Stimulated activated CD8-positive, alpha-beta memory T cell treated with anti-CD3 and anti-CD28 coated beads, Interleukin-4, amount 100 ng/mL, for 4 hours (primary cell): ENCODE results near the gene PTPN7.
"Not testable (repeated sequence)": the region's sequence is repeated elsewhere in the genome, so short reads cannot be mapped to it uniquely, and the experiment has no call there.

Experiments
- DNase-seq, 2 donors: peaks; one replicate each; pipeline ENCODE4 v3.0.0-alpha.2; 2020; ENCODE audit warnings: low read depth in 2 of 2, low spot score in 1 of 2

Gene PTPN7

GRCh38 chr1:202131956-202132821, 28.2 kb downstream of the PTPN7 start:
- DNase-seq = no peak

DNA sequence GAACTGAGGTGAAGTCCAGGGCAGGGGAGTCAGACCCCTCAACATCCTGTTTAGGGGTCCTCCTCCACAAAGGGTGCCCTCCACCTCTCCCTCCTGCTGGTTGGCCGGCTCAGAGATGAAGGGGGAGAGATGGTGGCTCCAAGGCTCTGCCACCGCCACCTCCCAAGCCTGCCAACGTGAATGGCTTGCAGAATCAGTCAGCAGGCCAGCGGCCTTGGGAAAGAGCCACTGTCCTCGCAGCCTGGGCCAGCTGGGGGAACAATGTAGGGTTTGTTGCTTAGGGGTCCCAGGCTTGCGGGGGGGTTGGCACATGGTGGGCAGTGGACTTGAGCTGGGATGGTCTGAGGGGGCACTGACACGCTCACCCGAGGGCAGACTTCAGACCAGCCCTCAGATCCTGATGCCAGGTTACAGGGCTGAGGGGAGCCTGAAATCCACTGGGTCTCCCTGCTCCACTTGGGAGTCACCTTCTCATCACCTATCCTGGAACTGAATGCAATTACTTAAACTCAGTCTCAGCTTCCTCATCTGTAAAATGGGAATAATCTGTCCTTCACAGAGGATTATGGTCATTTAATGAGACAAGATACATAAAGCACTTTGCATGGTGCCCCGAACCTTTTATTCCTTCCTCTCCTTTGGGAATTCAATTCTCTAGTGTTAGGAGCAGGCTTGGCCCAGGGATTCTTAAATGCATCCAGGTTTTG, 29.4 kb downstream of the PTPN7 start:
- no peak for DNase-seq

GRCh38 chr1:202130297-202130721, 30.1 kb downstream of the PTPN7 start:
- no peak for DNase-seq

DNA sequence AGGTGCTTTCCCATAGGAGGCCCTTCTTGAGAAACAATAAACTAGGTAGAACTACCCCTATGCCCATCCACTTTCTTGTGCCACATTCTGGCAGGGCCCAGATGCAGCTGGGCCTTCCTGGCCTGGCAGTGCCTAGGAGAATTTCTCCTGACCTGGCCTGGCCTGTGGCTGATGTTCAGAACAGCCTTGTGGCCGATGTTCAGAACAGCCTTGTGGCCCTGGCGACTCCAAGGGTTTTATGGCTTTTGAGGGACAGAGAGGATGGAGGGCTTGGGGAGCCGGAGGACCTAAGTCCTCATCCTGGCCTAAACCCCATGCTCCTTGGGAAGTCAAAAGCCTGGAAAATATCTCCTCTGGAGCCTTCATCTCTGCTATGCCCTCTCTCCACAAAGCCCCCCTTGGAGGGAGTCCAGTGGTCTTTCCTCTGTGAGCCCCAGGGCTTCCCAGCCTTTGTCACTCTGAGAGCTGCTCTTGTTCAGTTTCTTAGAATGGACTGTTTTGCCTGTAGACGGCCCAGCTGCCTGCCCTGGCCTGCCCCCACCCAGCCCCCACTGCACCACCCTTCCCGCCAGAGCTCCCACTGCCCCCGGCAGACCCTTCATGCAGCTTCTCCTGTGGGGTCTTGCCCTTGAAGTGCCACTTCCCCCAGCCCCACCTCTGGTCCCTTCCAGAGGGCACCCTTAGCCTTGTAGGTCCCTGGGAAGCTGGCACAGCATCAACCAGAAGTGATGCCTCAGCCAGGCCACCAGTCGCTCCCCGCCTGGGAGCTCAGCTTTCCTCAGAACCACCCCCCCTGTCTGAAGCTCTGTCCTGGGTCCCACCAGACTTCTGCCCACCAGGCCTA, 30.7 kb downstream of the PTPN7 start:
- no peak for DNase-seq

DNA sequence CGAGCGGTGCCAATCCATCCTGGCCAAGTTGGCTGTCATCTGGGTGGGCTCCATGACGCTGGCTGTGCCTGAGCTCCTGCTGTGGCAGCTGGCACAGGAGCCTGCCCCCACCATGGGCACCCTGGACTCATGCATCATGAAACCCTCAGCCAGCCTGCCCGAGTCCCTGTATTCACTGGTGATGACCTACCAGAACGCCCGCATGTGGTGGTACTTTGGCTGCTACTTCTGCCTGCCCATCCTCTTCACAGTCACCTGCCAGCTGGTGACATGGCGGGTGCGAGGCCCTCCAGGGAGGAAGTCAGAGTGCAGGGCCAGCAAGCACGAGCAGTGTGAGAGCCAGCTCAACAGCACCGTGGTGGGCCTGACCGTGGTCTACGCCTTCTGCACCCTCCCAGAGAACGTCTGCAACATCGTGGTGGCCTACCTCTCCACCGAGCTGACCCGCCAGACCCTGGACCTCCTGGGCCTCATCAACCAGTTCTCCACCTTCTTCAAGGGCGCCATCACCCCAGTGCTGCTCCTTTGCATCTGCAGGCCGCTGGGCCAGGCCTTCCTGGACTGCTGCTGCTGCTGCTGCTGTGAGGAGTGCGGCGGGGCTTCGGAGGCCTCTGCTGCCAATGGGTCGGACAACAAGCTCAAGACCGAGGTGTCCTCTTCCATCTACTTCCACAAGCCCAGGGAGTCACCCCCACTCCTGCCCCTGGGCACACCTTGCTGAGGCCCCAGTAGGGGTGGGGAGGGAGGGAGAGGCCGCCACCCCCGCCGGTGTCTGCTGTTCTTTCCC, 32.4 kb downstream of the PTPN7 start:
- DNase-seq = no peak

DNA sequence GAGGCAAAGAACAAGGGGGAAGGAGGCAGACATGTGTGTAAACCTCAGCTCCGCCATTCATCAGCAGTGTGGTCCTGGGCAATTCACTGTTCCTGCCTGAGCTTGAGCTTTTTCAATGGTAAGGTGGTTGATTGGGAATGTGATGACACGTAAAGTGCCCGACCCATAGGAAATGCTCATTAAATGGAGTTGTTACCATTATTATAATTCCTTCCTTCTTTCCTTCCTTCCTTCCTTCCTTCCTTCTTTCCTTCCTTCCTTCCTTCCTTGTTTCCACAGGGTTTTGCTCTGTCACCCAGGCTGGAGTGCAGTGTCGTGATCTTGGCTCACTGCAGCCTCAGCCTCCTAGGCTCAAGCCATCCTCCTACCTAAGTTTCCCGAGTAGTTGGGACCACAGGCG, 33.3 kb downstream of the PTPN7 start:
- no peak for DNase-seq

DNA sequence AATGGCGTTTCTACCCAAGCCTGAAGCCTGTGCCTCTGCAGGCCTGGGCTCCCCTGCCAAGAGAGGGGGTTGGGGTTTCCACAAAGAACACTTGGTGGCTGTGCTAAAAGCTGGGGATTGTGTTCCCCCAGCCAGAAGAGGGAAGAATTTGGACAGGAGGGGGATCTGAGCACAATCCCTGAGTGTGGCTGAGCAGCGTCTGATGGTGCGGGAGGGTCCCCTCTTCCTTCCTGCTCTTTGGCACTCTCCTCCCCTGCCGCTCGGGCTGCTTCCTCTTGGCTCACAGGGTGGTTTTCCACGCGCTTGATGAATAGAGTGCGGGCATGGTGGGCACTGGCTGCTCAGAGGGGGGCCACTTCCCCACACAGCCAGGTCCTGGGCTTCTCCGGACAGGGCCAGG, 34.0 kb downstream of the PTPN7 start:
- DNase-seq = no peak

DNA sequence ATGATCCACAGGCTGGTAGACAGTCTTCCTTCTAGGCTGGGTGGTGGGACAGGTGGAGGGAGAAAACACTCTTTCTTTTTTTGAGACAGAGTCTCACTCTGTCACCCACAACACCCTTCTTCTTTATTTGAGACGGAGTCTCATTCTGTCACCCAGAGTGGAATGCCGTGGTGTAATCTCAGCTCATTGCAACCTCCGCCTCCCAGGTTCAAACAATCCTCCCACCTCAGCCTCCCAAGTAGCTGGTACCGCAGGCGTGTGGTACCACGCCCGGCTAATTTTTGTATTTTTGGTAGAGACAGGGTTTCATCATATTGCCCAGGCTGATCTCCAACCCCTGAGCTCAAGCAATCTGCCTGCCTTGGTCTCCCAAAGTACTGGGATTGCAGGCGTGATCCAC, 34.8 kb downstream of the PTPN7 start:
- no peak for DNase-seq

DNA sequence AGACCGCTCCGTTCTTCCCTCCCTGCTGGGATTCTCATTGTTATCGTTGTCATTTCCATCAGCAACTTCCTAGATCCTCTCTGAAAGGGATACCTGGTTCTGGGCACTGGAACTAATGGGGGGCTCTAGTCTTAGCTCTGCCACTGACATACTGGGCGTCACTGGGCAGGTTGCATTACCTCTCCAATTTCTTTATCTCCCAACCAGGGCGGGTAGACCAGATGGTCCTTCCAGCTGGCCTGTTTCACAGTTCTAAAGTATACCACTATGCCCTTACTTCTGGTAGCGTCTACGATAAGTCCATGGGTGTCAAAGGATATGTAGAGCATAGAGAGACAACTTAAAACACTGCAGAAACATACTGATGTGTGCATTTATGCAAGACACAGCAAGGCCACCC, 36.3 kb downstream of the PTPN7 start:
- DNase-seq = no peak

- no peak for DNase-seq
Measured at GRCh38 chr1:202123336-202123813, 37.0 kb downstream of the PTPN7 start.

DNA sequence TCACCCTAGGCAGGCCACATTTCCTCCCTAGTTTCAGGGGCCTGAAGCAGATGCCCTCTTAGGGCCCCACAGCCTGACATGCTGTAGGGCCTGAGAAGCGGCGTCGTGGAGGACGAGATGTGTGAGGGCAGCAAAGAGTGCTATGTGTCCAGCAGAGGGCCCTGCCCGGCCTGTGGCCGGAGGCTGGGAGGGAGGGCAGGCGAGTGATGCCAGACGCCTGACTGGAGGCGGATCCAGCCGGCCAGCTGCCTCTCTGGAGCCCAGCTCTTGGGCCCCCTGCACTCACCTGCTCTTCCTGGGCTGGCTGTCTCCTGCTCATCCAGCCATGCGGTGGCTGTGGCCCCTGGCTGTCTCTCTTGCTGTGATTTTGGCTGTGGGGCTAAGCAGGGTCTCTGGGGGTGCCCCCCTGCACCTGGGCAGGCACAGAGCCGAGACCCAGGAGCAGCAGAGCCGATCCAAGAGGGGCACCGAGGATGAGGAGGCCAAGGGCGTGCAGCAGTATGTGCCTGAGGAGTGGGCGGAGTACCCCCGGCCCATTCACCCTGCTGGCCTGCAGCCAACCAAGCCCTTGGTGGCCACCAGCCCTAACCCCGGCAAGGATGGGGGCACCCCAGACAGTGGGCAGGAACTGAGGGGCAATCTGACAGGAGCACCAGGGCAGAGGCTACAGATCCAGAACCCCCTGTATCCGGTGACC, 37.6 kb downstream of the PTPN7 start, which contains the start of gene GPR37L1:
Gene GPR37L1, plus strand, starts transcription at position 279 of the 697 bp plus-strand sequence. Its CDS starts 47 bp downstream, at position 326.
- DNase-seq = no peak

GRCh38 chr1:202121006-202121405, 39.4 kb downstream of the PTPN7 start:
- no peak for DNase-seq

- no peak for DNase-seq
Measured at GRCh38 chr1:202117898-202118371, 42.5 kb downstream of the PTPN7 start.

- DNase-seq = no peak
Measured at GRCh38 chr1:202116287-202116686, 44.1 kb downstream of the PTPN7 start.

- DNase-seq = no peak
Measured at GRCh38 chr1:202113690-202114300, 46.6 kb downstream of the PTPN7 start.

DNA sequence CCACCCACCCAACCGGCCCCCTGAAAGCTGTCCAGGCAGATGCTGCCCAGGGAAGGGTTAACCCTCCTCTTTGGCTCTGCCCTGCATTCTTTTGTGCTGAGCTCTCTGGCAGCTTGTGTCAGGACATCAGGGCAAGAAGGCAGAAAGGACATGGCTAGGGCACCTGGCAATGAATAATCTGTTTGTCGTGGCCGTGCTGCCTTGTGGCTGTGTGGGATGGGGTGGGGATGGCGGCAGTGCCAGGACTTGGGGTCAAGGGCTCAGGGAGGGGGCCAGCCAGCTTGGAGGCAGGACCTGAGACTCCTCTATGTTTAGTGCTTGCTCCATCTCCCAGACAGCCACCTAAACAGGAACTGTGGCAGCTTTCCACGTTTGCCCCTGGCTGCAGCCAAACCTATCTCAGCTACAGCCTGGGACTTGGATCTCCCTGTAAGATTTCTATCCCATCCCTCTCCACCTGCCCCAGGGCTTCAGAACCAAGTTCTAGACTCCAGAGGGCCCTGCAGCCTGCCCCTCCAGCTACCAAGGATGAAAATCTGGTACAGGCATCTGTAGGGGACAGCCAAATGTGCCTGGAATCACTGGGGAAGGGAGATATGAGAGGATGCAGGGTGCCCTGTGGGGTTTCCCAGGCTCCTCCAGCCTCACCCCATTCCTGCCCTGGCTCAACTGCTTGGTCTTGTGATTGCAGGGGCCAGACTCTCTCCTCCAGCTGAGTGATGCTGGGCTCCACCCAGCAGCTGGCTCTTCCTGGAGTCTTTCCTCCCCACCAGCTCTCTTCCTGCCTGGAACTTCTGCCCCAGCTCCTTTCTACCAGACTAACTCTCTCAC, 47.3 kb downstream of the PTPN7 start:
- DNase-seq = no peak

GRCh38 chr1:202111589-202111988, 48.8 kb downstream of the PTPN7 start:
- DNase-seq = not testable (repeated sequence)

DNA sequence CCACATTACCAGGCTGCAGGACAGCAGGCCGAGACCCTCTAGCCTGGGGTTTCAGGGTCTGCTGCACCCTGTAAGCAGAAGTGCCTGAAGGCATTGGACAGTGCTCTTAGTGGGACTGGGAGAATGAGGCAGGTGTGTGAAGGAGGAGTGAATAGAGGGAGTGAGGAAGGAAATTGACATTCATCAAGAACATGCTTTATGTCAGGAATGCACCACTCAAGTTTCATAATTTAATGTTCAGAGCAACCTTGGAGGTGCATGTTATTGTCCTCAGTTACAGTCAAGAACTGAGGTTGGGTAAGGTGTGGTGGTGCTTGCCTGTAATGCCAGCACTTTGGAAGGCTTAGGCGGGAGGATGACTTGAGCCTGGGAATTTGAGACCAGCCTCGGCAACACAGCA, 49.4 kb downstream of the PTPN7 start:
- no peak for DNase-seq
